ENCODE data around the gene ATMIN.

ATMIN gene

DNA sequence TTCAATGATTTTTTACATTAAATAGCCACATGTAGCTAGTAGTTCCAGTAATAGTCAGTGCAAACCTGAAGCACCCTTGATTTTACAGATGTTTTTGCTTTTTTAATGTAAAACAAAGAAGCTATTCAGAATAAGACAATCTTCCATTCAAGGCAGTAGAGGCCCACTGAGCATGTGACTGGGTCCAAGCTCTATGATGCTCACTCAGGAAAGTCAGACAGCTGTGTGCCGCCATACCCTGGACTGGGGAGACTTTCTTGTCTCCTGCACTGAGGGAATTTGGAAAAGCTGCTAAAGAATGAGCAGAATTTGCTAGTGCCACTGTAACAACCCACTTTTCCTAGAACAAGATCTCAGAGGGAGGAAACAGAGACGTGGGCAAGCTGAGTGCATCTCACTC, 17.1 kb upstream of the ATMIN start:
- H3K27ac Mint-ChIP-seq: peak overlapping the region; percentile 63
- H3K9me3 Mint-ChIP-seq: no peaks in the 10 kb centered on the region
- DNase-seq: no peak
- CTCF ChIA-PET: interaction anchor here (1.6 kb wide), 1 partner anchor 15 kb away, joined by 11 read pairs; no protein-coding TSS in a partner anchor
- no peaks in the 10 kb centered on the region for H3K27me3 Mint-ChIP-seq
- H3K4me1 Mint-ChIP-seq: no peaks in the 10 kb centered on the region
- peaks cover 57% of the 10 kb centered on the region for H3K36me3 Mint-ChIP-seq
- H3K4me3 Mint-ChIP-seq: no peak overlapping the region

DNA sequence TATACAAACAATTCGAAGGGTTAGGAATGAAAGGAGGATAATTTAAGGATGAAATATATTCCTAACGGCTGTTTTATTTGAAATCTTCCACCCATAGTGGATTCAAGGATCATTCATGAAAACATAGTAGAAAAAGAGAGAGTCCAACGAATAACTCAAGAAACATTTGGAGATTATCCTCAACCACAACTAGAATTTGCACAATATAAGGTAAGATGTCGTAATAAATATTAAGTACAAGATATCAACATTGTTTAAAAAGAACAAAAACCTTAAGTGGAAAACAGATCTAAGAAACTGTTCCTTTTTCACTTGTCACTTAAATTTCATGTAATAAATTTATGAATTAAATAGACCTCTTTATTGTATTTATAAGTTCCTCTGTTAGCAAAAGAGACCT, 9.2 kb upstream of the ATMIN start:
- no peak overlapping the region for H3K4me3 Mint-ChIP-seq
- H3K9me3 Mint-ChIP-seq: no peaks in the 10 kb centered on the region
- peaks cover 56% of the 10 kb centered on the region for H3K36me3 Mint-ChIP-seq
- H3K27me3 Mint-ChIP-seq: no peaks in the 10 kb centered on the region
- CTCF ChIA-PET: no interaction called here
- no peak for DNase-seq
- H3K27ac Mint-ChIP-seq: no peak overlapping the region
- H3K4me1 Mint-ChIP-seq: no peaks in the 10 kb centered on the region

DNA sequence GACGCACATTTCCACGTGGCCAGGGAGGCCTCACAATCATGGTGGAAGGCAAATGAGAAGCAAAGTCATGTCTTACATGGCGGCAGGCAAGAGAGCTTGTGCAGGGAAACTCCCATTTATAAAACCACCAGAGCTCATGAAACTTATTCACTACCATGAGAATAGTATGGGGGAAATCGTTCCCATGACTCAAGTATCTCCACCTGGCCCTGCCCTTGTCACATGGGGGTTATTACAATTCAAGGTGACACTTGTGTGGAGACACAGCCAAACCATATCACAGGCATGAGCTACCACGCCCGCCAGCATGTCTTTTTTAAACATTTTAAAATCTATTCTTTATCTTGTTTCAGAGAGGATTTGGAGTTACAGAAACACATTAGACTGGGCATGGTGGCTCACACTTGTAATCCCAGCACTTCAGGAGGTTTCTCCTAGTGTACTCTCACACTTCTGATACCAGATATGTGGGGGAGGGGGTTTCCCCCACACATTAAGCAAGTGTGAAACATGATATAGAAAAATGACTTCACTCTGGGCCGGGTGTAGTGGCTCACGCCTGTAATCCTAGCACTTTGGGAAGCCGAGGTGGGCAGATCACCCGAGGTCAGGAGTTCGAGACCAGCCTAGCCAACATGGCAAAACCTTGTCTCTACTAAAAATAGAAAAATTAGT, 5.6 kb upstream of the ATMIN start:
- Mint-ChIP-seq H3K27me3 (no peaks in the 10 kb centered on the region), H3K4me3 (no peak overlapping the region), H3K9me3 (no peaks in the 10 kb centered on the region), H3K27ac (no peak overlapping the region), H3K36me3 (peaks cover 43% of the 10 kb centered on the region), H3K4me1 (peaks cover 2% of the 10 kb centered on the region)
- DNase-seq: no peak
- CTCF ChIA-PET: interaction anchor here (1.1 kb wide), 1 partner anchor 18 kb away, joined by 3 read pairs; no protein-coding TSS in a partner anchor

DNA sequence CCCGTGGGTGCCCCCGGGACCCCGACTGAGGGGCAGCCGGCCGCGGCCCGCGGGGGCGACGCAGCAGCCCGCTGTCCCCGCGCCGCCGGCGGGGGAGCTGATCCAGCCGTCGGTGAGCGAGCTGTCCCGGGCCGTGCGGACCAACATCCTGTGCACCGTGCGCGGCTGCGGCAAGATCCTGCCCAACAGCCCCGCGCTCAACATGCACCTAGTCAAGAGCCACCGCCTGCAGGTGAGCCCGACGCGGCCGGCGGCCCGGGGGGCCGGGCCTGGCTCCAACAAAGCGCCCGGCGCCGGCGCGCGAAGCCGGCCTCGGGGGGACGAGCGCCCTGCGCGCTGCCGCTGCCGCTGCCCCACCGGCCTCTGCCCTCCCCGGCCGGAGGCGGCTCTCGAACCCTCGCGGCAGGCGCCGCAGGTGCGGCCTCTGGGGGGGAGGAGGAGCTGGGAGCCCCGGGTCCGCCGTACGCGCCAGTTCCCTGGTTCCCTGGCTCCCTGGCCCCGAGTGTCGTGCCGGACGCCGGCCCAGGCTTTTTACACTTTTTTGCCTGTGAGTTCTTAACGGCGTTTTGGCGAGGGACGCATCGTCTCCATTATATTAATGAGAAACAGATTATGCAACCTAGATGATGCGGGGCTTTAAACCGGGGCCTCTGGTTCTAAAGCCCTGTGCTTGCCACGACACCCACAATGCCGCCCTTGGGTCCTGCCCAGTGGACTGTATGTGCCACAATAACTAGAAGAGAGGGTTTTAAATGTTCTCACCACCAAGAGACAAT, 521 bp downstream of the ATMIN start:
- CTCF ChIA-PET: interaction anchor here (0.6 to 3.2 kb wide), 19 partner anchors 12 to 702 kb away, joined by 3 to 21 read pairs (median 4); partner anchors contain the start of genes C16orf46, CENPN and CMC2
- Mint-ChIP-seq H3K4me3 (peak overlapping the region; percentile 83), H3K36me3 (peaks cover 42% of the 10 kb centered on the region), H3K4me1 (peaks cover 37% of the 10 kb centered on the region), H3K27me3 (no peaks in the 10 kb centered on the region), H3K27ac (peak overlapping the region; percentile 89), H3K9me3 (no peaks in the 10 kb centered on the region)
- DNase-seq: peak; percentile 72

DNA sequence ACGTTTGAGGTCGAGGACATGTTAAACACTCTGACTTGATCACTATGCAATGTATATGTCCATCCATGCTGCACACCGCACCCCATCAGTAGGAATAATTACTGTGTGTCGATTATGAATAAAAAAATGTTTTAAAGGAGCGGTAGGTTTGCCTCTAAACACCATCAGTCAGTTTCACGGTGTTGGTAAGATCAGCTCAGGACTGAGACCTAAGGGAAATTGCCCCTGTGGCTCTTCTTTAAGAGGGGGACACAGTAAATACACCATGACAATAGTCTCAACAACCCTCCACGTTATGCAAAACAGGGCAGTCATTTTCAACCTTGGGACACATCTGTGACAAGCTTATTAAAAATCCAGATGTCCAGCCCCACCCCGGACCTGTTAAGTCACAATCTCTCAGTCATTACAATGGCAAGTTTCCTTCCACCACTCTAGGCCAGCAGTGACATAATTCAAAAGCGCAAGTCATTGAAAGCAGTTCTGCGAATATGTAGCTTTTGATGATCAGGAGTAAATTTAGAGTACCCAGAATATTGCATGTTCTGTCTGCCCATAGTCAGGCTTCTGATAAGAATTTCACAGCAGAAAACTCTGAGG, 1.2 kb downstream of the ATMIN start:
- Mint-ChIP-seq H3K27ac (peak overlapping the region; percentile 89), H3K4me3 (peak overlapping the region; percentile 83), H3K27me3 (no peaks in the 10 kb centered on the region), H3K36me3 (peaks cover 43% of the 10 kb centered on the region), H3K9me3 (no peaks in the 10 kb centered on the region), H3K4me1 (peaks cover 37% of the 10 kb centered on the region)
- no peak for DNase-seq
- CTCF ChIA-PET: interaction anchor here (0.6 to 1.2 kb wide), 3 partner anchors 25 to 1397 kb away, joined by 3 to 4 read pairs (median 3); no protein-coding TSS in a partner anchor

DNA sequence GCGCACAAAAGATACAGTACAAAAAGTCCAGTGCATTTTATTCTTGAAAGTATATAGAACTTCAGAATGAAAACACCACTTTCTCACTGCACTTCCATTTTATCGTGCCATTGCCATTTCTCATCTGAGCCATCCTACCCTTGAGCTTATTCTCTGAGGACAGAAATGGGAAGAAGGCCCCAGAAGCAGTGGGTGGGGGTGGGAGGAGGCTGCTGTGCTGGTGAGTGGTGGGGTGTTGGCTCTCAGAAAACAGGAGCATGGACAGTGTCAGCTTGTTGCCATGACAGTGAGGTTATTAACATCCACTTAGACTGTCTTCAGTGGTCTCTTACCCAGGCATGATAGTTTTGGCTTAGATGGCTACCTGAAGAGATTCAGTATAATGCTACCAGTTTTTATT, 4.5 kb downstream of the ATMIN start:
- peaks cover 35% of the 10 kb centered on the region for H3K4me1 Mint-ChIP-seq
- CTCF ChIA-PET: no interaction called here
- no peak overlapping the region for H3K4me3 Mint-ChIP-seq
- peaks cover 67% of the 10 kb centered on the region for H3K36me3 Mint-ChIP-seq
- H3K27me3 Mint-ChIP-seq: no peaks in the 10 kb centered on the region
- DNase-seq: no peak
- H3K9me3 Mint-ChIP-seq: no peaks in the 10 kb centered on the region
- no peak overlapping the region for H3K27ac Mint-ChIP-seq

DNA sequence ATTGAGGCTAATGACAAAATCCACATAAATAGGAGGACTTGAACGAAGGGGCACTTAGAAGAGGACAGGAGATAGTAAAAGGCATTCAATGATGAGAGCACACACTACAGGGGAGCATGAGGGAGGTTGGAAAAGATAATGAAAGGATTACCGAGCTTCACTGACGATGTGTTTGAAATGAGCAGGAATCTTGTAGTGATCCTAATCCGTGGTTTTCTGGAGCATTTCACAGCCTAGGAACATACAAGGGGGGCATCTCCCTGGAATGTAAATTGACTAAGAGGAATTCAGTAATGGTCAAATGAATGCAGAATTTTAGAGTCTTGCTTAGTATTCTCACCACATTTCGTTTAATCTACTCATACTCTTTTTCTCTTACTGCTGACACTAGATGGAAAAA, 5.2 kb downstream of the ATMIN start:
- H3K9me3 Mint-ChIP-seq: no peaks in the 10 kb centered on the region
- no peak overlapping the region for H3K4me3 Mint-ChIP-seq
- H3K27me3 Mint-ChIP-seq: no peaks in the 10 kb centered on the region
- H3K36me3 Mint-ChIP-seq: peaks cover 71% of the 10 kb centered on the region
- DNase-seq: no peak
- H3K4me1 Mint-ChIP-seq: peaks cover 31% of the 10 kb centered on the region
- H3K27ac Mint-ChIP-seq: no peak overlapping the region
- CTCF ChIA-PET: no interaction called here

DNA sequence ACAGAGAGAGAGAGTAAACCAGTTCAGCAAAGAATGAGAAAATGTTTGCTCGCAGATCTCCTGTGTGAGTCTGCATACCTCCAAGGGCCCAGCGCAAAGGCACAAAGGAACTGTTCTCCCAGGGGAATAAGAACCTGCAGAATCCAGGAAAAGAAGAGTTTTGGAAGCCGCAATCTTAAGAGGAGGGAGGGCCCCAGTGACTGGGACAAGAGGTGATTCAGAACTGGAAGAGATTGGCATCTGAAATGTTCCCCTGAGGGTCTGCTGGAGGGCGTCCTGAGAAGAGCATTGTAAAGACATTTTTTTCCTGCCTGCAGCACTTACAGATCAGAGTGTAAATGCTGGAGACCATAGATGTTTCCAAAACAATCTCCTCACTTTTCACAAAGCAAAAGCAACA, 6.1 kb downstream of the ATMIN start:
- no peaks in the 10 kb centered on the region for H3K27me3 Mint-ChIP-seq
- no peak overlapping the region for H3K4me3 Mint-ChIP-seq
- no peaks in the 10 kb centered on the region for H3K9me3 Mint-ChIP-seq
- H3K36me3 Mint-ChIP-seq: peaks cover 69% of the 10 kb centered on the region
- DNase-seq: no peak
- peaks cover 28% of the 10 kb centered on the region for H3K4me1 Mint-ChIP-seq
- H3K27ac Mint-ChIP-seq: no peak overlapping the region
- CTCF ChIA-PET: no interaction called here

DNA sequence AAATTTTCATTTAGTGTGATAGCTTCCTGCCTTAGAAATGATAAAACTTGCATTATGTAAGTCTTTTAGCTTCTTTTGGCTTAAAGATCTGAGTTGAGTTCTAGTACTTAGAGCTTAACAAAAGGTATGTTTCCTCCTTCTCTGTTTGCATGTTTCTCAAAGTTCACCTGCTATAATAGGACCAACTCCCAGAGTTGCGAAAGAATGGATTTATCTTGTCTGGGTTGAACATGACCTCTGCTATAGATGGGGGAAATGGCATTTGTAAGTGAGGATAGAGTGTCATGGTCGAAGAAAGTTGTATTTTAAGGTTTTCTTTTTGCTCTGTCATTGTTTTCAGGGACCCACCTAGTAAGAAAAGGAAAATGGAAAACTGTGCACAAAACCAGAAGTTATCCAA, 7.2 kb downstream of the ATMIN start:
- DNase-seq: no peak
- Mint-ChIP-seq H3K4me1 (peaks cover 17% of the 10 kb centered on the region), H3K27me3 (no peaks in the 10 kb centered on the region), H3K4me3 (no peak overlapping the region), H3K27ac (no peak overlapping the region), H3K9me3 (no peaks in the 10 kb centered on the region), H3K36me3 (peaks cover 63% of the 10 kb centered on the region)
- CTCF ChIA-PET: no interaction called here

DNA sequence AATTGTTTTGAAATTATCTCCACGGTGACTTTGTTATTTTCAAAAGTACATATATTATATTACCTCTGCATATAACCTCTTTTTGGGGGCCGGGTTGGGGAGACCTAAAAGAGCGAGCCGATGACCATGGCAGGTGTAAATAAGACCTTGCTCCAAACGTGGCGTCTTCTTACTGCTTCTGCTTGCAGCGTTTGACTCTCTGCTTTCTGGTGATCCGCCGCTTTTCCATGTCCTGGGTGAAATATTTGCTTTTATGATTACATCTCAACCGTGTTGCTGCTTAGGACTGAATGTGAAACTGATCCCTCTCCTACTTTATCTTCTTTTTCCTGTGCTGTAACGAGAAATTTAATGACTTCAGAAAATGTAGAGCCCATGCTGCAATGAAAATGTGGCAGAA, 18.1 kb downstream of the ATMIN start:
- Mint-ChIP-seq H3K27ac (no peak overlapping the region), H3K4me3 (no peak overlapping the region), H3K4me1 (no peaks in the 10 kb centered on the region), H3K9me3 (peaks cover 14% of the 10 kb centered on the region), H3K36me3 (peaks cover 6% of the 10 kb centered on the region), H3K27me3 (peaks cover 3% of the 10 kb centered on the region)
- CTCF ChIA-PET: no interaction called here
- no peak for DNase-seq

DNA sequence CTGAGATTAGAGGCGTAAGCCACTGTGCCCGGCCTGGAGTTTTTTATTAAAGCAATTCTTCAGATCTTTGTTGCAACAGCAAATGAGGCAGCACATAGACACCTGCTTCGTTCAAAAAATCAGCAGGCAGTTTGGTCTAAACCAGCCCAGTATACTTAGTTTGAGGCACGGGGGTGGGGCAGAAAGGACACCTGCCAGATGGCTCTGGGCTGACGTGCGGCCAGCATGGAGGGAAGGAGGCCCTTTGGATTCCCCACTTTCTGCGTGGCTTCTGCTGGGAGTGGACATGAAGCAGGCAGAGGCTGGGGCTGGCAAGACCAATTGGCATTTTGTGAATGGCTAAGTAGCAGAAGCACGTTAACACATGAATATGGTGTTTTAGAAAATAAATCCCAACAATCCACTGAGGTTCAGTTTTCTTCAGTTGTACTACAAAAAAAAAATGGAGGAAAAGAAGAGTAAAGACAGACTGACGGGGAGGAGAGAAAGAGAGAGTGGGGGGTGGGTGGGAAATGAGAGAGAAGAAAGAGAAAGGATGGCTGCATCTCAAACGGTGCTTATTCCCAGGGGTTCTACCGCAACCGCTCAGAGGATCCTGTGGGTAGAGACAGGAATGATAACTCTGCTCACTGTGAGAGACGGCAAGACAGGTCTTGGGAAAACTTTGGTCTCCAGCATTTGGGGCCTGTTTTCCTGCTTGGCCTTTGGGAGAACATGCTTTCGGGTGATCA, 25.1 kb downstream of the ATMIN start:
- CTCF ChIA-PET: no interaction called here
- H3K27ac Mint-ChIP-seq: no peak overlapping the region
- H3K9me3 Mint-ChIP-seq: no peaks in the 10 kb centered on the region
- no peaks in the 10 kb centered on the region for H3K27me3 Mint-ChIP-seq
- no peak overlapping the region for H3K4me3 Mint-ChIP-seq
- no peaks in the 10 kb centered on the region for H3K4me1 Mint-ChIP-seq
- H3K36me3 Mint-ChIP-seq: no peaks in the 10 kb centered on the region
- no peak for DNase-seq

DNA sequence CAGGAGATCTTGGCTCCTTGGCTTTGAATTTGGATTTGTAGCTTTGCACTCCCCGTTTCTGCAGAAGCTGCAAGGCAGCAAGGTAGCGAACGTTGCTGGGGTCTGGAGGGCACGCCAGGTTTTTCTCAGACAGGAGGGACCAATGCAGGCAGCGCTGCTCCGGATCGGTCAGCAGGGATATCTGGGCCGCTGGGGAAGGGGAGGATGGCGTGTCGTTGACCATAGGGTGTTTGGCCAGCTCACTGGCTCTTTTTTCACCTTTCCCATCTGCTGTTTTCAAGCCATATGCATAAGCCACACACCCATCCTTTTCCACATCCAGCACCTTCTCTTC, 25.6 kb downstream of the ATMIN start:
- Mint-ChIP-seq H3K4me3 (no peak overlapping the region), H3K27ac (no peak overlapping the region), H3K36me3 (no peaks in the 10 kb centered on the region), H3K9me3 (no peaks in the 10 kb centered on the region), H3K27me3 (no peaks in the 10 kb centered on the region), H3K4me1 (no peaks in the 10 kb centered on the region)
- CTCF ChIA-PET: no interaction called here
- DNase-seq: no peak

DNA sequence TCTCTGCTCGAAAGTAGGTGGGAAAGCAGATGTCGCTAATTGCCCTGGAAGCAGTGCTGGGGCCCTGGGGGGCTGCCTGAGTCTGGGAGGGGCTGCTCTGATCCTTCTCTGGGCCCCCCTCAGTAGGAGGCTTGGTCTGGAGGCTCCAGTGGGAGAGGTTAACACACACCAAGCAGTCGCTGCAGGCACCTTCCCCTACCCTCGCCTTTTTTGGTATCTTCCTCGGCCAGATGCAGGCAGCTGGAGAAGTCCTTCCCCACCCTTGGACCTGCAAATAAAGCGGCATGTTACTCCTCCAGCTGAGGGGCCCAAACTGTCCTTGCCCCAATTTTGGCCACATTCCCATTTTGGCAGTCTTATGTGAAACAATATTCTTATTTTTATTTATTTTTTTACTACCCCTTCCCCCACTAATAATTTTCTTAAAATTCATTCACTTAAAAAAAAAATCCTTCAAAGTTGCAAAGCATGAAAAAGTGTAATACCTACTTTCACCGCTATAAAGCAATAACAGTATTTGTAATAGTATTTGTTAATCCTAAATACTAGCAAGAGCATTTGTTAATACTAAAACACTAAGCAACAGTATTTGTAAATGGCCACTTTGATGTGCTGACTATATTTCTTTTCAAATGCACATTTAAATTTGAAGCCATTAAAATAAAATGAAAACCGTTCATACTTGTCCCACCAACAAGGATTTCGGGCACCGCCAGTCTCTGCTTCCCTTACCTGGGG, 26.4 kb downstream of the ATMIN start:
- CTCF ChIA-PET: no interaction called here
- no peak overlapping the region for H3K27ac Mint-ChIP-seq
- H3K9me3 Mint-ChIP-seq: no peaks in the 10 kb centered on the region
- no peaks in the 10 kb centered on the region for H3K27me3 Mint-ChIP-seq
- H3K36me3 Mint-ChIP-seq: no peaks in the 10 kb centered on the region
- peaks cover 6% of the 10 kb centered on the region for H3K4me1 Mint-ChIP-seq
- no peak for DNase-seq
- H3K4me3 Mint-ChIP-seq: no peak overlapping the region

DNA sequence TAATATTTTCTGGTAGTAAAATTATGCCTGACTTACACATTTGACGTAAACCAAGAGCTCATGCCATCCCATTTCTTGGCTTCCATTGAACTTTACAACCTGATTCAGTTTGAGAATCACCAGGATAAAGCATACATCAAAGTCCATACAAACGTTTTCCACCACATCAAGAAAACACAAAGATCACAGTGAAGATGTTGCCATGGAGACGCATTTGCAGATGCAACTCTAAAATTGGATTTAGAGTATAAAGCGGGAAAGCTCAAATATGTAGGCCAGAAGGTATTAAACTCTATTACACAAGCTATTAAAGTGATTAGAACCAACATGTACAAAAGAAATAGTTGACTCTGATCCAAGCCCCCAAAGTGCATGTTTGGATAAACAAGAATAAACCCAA, 31.0 kb downstream of the ATMIN start:
- no peaks in the 10 kb centered on the region for H3K9me3 Mint-ChIP-seq
- peaks cover 12% of the 10 kb centered on the region for H3K4me1 Mint-ChIP-seq
- no peaks in the 10 kb centered on the region for H3K27me3 Mint-ChIP-seq
- H3K36me3 Mint-ChIP-seq: no peaks in the 10 kb centered on the region
- H3K27ac Mint-ChIP-seq: no peak overlapping the region
- DNase-seq: no peak
- CTCF ChIA-PET: interaction anchor here (1.6 kb wide), 1 partner anchor 31 kb away, joined by 6 read pairs; the partner anchor contains the start of gene ATMIN
- no peak overlapping the region for H3K4me3 Mint-ChIP-seq
